Measurements from ENCODE around the gene PARD3B.

The PARD3B gene

DNA sequence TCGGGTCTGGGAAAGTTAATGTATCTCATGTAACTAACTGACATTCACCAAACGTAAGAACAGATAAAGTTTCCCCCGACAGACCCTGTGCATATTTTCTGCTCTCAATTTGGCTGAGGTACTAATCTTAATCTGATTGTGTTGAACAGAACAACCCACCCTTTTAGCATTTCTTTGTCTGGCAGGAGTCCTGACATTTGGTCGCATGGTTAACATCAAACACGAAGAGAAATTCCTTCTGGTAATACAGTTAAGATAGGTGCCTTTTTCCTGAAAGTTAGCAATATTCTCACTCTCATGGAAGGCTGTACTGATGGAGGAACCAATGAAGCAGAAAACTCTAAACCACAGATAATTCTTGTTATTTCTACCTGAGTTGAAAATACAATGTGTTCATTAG, 520.8 kb downstream of the PARD3B start:
- Histone ChIP-seq H3K36me3 (replicated peaks; ENCODE audit: insufficient read depth, low read length) (no peaks in the 10 kb centered on the region), H3K4me3 (ENCODE audit: low read length) (no peak overlapping the region), H3K9me3 (replicated peaks; ENCODE audit: insufficient read depth, low read length) (no peaks in the 10 kb centered on the region), H3K4me1 (ENCODE audit: low read length) (no peaks in the 10 kb centered on the region), H2AFZ (ENCODE audit: low read length) (no peak overlapping the region), H3K27ac (ENCODE audit: low read length) (no peak overlapping the region), H3K9ac (ENCODE audit: low read length) (no peak overlapping the region), H3K79me2 (ENCODE audit: low read length) (no peaks in the 10 kb centered on the region), H3K4me2 (ENCODE audit: low read depth, low read length) (no peak overlapping the region), H3K27me3 (replicated peaks; ENCODE audit: insufficient read depth, low read length) (no peaks in the 10 kb centered on the region), H3F3A (ENCODE audit: insufficient read depth, low read length) (no peaks in the 10 kb centered on the region), H3K9me2 (replicated peaks; ENCODE audit: insufficient read depth, low read length) (no peaks in the 10 kb centered on the region), H4K20me1 (ENCODE audit: insufficient read depth, low read length) (no peaks in the 10 kb centered on the region)
- TF ChIP-seq, protein P1, sequence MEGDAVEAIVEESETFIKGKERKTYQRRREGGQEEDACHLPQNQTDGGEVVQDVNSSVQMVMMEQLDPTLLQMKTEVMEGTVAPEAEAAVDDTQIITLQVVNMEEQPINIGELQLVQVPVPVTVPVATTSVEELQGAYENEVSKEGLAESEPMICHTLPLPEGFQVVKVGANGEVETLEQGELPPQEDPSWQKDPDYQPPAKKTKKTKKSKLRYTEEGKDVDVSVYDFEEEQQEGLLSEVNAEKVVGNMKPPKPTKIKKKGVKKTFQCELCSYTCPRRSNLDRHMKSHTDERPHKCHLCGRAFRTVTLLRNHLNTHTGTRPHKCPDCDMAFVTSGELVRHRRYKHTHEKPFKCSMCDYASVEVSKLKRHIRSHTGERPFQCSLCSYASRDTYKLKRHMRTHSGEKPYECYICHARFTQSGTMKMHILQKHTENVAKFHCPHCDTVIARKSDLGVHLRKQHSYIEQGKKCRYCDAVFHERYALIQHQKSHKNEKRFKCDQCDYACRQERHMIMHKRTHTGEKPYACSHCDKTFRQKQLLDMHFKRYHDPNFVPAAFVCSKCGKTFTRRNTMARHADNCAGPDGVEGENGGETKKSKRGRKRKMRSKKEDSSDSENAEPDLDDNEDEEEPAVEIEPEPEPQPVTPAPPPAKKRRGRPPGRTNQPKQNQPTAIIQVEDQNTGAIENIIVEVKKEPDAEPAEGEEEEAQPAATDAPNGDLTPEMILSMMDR (IDR thresholded peaks at IDR 0.05; ENCODE audit: low read length): no peak
- TF ChIP-seq EZH2phosphoT487 (IDR thresholded peaks at IDR 0.05; ENCODE audit: low read length): no peak
- TF ChIP-seq EZH2 (optimal IDR thresholded peaks at IDR 0.05; ENCODE audit: low read depth, low read length): no peak
- no peak for DNase-seq

DNA sequence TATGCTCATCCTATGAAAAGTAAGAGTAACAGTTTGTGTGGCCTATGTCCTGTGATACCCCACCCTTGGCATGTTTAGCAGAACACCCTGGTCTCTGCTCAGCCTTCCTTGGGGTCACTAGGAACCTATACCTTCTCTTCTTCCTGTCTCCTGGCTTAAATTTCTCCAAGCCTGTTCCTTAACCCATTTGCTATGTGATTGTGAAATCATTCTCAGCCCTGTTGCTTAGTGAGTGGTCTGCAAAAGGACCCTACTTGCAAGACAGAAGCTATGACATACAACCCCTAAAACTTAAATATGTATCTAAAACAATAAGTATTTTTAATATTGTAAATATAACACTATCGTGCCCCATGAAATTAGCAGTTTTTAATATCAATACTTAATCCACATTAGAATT, 524.7 kb downstream of the PARD3B start:
- H3K27me3 ChIP-seq (replicated peaks; ENCODE audit: insufficient read depth, low read length): no peaks in the 10 kb centered on the region
- H3K27ac ChIP-seq (ENCODE audit: low read length): no peak overlapping the region
- no peak for TF ChIP-seq EZH2 (optimal IDR thresholded peaks at IDR 0.05; ENCODE audit: low read depth, low read length)
- TF ChIP-seq, protein P1 (IDR thresholded peaks at IDR 0.05; ENCODE audit: low read length): no peak
- H3K9ac ChIP-seq (ENCODE audit: low read length): no peak overlapping the region
- no peak overlapping the region for H2AFZ ChIP-seq (ENCODE audit: low read length)
- no peaks in the 10 kb centered on the region for H4K20me1 ChIP-seq (ENCODE audit: insufficient read depth, low read length)
- H3K9me2 ChIP-seq (replicated peaks; ENCODE audit: insufficient read depth, low read length): no peaks in the 10 kb centered on the region
- H3K4me1 ChIP-seq (ENCODE audit: low read length): no peaks in the 10 kb centered on the region
- H3K9me3 ChIP-seq (replicated peaks; ENCODE audit: insufficient read depth, low read length): no peaks in the 10 kb centered on the region
- H3K4me2 ChIP-seq (ENCODE audit: low read depth, low read length): no peak overlapping the region
- H3F3A ChIP-seq (ENCODE audit: insufficient read depth, low read length): no peaks in the 10 kb centered on the region
- DNase-seq: no peak
- no peak overlapping the region for H3K4me3 ChIP-seq (ENCODE audit: low read length)
- H3K79me2 ChIP-seq (ENCODE audit: low read length): no peaks in the 10 kb centered on the region
- H3K36me3 ChIP-seq (replicated peaks; ENCODE audit: insufficient read depth, low read length): no peaks in the 10 kb centered on the region; the same call in 1 of the 2 replicates

GRCh38 chr2:205070889-205071288, 525.6 kb downstream of the PARD3B start:
- Histone ChIP-seq H4K20me1 (ENCODE audit: insufficient read depth, low read length) (no peaks in the 10 kb centered on the region), H3K9me2 (replicated peaks; ENCODE audit: insufficient read depth, low read length) (no peaks in the 10 kb centered on the region), H2AFZ (ENCODE audit: low read length) (no peak overlapping the region), H3K9me3 (replicated peaks; ENCODE audit: insufficient read depth, low read length) (no peaks in the 10 kb centered on the region), H3K27ac (ENCODE audit: low read length) (no peak overlapping the region), H3K27me3 (replicated peaks; ENCODE audit: insufficient read depth, low read length) (no peaks in the 10 kb centered on the region), H3K36me3 (replicated peaks; ENCODE audit: insufficient read depth, low read length) (no peaks in the 10 kb centered on the region; the same call in 1 of the 2 replicates), H3K4me1 (ENCODE audit: low read length) (no peaks in the 10 kb centered on the region), H3F3A (ENCODE audit: insufficient read depth, low read length) (no peaks in the 10 kb centered on the region), H3K79me2 (ENCODE audit: low read length) (no peaks in the 10 kb centered on the region), H3K4me3 (ENCODE audit: low read length) (no peak overlapping the region), H3K4me2 (ENCODE audit: low read depth, low read length) (no peak overlapping the region), H3K9ac (ENCODE audit: low read length) (no peak overlapping the region)
- DNase-seq: no peak
- no peak for TF ChIP-seq EZH2 (optimal IDR thresholded peaks at IDR 0.05; ENCODE audit: low read depth, low read length)
- TF ChIP-seq, protein P1 (IDR thresholded peaks at IDR 0.05; ENCODE audit: low read length): no peak
- TF ChIP-seq EZH2phosphoT487 (IDR thresholded peaks at IDR 0.05; ENCODE audit: low read length): no peak

Data from MM.1S (cell line).